Endometrial microvascular endothelial cells (primary cell): ENCODE measurements around the gene RAF1. TPM values are rescaled to one million over a fixed set of nuclear protein-coding genes. Genes with fewer than 3 reads are reported as not detected.

Experiments used
- in situ Hi-C: cut with HindIII; loops from 2 replicates; pipeline ENCODE4 v1.10.0; 2017; ENCODE audit warnings: low sequenced_read_pairs, low pct_unique_long_range_greater_than_20kb; ENCODE audit errors: inconsistent ontology term
- total RNA-seq: library from RNA; depleted of rRNA; stranded (reverse); fragments of >200 nt; gene quantifications from one replicate; pipeline ENCODE4 v1.2.3, GENCODE V29; 2015; ENCODE audit errors: inconsistent ontology term

Gene RAF1
- total RNA-seq, 1 donor from 2014 or later: 71.5 TPM

- in situ Hi-C loops: no loop called here
These were observed 84.5 kb downstream of the RAF1 start for GRCh38 chr3:12579456-12579855.

- in situ Hi-C loops: no loop called here
These were observed 85.2 kb downstream of the RAF1 start for GRCh38 chr3:12578742-12579141.

GRCh38 chr3:12577379-12577778 lies 86.5 kb downstream of the RAF1 start:
- in situ Hi-C loops: no loop called here

- in situ Hi-C loops: no loop called here
These were observed 89.3 kb downstream of the RAF1 start for GRCh38 chr3:12574661-12575060.

- in situ Hi-C loops: no loop called here
These were observed 89.8 kb downstream of the RAF1 start for GRCh38 chr3:12574131-12574530.

GRCh38 chr3:12571986-12572385 lies 91.9 kb downstream of the RAF1 start:
- in situ Hi-C loops: no loop called here

GRCh38 chr3:12569836-12570235 lies 94.1 kb downstream of the RAF1 start:
- in situ Hi-C loops: no loop called here

- in situ Hi-C loops: no loop called here
These were observed 95.2 kb downstream of the RAF1 start for GRCh38 chr3:12568747-12569146.

- in situ Hi-C loops: no loop called here
These were observed 96.9 kb downstream of the RAF1 start for GRCh38 chr3:12566976-12567375.

- in situ Hi-C loops: no loop called here
These were observed 101.5 kb downstream of the RAF1 start for GRCh38 chr3:12562451-12562850.

- in situ Hi-C loops: no loop called here
These were observed 102.5 kb downstream of the RAF1 start for GRCh38 chr3:12561397-12561796.

GRCh38 chr3:12560505-12561190 lies 103.3 kb downstream of the RAF1 start:
- in situ Hi-C loops: no loop called here

- in situ Hi-C loops: no loop called here
These were observed 104.4 kb downstream of the RAF1 start for GRCh38 chr3:12559520-12559919.

GRCh38 chr3:12558706-12559105 lies 105.2 kb downstream of the RAF1 start:
- in situ Hi-C loops: no loop called here

GRCh38 chr3:12557473-12558100 lies 106.3 kb downstream of the RAF1 start:
- in situ Hi-C loops: no loop called here

GRCh38 chr3:12556690-12557472 lies 107.0 kb downstream of the RAF1 start, which contains the start of gene MKRN2:
Gene MKRN2 (plus strand): TSS chr3:12557087. CDS start chr3:12557151, 64 bp downstream.
- in situ Hi-C loops: no loop called here

GRCh38 chr3:12556314-12556689 lies 107.6 kb downstream of the RAF1 start:
- in situ Hi-C loops: no loop called here

GRCh38 chr3:12553921-12554391 lies 110.0 kb downstream of the RAF1 start:
- in situ Hi-C loops: no loop called here

- in situ Hi-C loops: no loop called here
These were observed 113.8 kb downstream of the RAF1 start for GRCh38 chr3:12549971-12550760.
